Activated gamma-delta T cell treated with Interleukin-2 at 50 U/mL for 16 hours (primary cell): Measurements from ENCODE around the gene CTNNA3.

ENCODE experiments used
- DNase-seq: peaks from one replicate; pipeline ENCODE4 v3.0.0-alpha.2; 2020

The CTNNA3 gene

DNA sequence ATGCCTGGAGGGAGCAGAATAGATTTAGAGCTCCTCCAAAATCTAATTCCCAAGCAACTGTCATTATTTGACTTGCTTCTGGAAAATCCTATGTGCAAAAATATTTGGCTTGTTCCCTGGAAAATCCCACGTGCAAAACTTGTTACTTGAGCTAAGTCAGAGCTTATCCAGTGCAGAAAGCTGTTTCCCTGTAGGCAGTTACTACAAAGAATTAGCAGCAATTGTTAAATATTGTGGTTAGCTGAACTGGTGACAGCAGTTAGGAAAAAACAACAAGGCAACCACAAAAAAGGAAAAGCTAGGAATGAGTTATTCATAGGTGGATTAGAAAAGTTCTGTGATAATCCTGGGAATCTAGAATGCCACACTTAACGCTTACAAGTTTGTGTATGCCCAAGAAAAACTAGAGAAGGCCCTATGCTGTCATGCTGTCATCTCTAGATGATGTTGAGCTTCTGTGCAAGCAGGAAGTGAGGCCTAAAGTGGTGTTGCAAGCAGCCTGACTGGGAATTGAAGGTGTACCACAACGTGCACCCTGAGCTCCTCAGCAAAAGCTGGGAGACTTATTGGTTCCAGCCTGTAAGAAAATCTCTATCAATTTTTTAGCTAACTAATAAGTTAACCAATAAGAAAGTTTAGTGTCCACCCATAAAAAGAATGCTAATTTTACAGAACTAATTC lies 1508.8 kb downstream of the CTNNA3 start:
- no peak for DNase-seq

DNA sequence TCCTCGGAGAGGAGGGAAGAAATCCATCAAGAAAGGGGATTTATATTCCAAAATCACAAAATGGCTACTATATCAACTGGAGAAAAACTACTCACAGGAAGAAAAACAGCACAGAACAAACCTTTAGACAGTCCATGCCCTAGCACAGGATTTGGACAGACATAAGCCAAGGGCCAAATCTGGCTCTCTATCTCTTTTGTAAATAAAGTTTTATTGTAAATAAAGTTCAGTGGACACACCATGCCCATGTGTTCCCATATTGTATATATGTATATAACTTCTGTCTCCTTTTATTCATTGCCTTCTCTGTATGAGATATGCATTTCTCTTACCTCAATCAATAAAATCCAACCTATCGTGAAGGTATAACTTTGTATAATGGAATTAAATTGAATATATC lies 1513.0 kb downstream of the CTNNA3 start:
- no peak for DNase-seq

DNA sequence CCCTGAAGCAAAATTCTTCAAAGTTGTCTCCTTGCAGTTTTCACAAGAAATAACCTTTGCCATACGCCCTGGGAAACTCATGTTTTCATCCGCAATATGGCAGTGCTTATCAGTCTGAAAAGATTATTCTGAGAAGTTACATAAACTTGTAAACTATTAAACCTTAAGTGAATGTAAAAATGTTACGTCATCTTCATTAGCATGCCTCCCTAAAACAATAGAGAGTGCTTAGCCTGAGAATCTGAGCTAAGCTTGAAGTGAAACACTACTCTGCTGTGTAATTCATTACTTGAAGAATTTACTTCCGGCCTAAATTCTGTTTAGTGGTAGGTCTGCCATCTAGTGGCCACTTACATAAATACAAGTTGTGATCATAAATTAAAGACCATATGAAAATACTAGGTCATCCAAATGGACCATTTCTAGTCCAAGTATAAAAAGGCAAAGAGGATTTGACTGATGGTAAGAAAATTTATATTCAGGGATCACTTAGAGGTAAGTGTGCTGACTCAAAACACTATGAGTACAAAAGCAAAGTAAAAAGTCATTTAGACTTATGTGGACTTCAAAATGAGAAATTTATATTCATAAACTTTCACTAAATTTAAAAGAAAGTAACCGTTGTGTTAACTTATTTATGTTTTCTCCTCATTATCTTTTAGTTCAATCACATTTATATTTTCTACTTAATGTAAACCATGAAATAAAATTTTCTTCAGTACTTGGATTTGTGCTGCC lies 1515.2 kb downstream of the CTNNA3 start:
- no peak for DNase-seq

DNA sequence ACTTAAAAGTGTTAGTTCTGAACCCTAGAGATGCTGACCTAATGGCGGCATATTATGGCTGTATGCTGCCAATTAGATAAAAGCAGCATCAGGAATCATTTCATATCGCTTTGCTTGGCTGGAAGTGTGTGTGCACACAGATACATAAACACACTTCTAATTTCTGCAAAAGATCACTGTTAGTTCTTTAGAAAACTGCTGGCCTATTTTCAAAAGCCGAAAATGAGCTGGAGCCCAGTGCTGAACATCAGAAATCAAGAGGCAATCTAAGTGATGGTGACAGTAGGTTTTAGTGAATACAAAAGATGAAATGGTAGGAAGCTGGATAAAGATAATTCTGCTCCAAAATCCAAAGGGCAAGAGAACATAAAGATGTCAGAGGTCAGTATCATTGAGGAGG lies 1516.0 kb downstream of the CTNNA3 start:
- no peak for DNase-seq

DNA sequence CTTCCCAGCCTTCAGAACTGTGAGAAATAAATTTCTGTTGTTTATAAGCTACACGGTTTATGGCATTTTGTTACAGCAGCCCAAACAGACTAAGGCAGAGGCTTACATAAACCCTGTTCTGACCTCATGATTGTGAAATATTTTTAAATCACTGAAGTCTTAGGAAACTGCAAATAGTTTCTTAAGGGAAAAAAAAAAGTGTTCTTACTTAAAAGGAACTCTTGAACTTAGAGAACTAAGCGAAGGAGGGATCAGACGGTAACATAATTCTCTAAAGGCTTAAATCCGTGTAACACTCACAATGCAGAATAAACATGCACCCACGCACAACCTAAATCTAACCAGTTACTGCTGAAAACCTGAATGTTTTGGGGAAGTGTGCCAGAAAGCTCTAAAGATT lies 1519.2 kb downstream of the CTNNA3 start:
- DNase-seq = no peak

DNA sequence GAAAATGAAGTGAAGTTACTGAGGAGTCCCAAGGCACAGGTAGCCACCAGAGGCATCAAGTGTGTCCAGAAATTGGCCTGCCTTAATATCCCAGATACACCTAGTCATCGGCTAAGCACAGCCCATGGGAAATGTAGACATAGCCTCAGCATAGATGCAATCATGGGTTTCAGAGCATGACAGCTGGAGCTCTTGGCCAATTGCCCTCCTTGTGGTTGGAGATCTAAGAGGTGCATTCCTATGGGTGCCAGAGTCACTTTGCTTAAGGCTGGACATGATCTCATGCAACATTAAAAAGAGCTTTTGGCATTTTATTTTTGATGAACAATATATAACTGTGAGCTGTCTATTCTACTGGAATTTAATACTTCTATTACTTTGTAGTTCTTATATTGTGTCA lies 1528.2 kb downstream of the CTNNA3 start:
- DNase-seq = no peak

DNA sequence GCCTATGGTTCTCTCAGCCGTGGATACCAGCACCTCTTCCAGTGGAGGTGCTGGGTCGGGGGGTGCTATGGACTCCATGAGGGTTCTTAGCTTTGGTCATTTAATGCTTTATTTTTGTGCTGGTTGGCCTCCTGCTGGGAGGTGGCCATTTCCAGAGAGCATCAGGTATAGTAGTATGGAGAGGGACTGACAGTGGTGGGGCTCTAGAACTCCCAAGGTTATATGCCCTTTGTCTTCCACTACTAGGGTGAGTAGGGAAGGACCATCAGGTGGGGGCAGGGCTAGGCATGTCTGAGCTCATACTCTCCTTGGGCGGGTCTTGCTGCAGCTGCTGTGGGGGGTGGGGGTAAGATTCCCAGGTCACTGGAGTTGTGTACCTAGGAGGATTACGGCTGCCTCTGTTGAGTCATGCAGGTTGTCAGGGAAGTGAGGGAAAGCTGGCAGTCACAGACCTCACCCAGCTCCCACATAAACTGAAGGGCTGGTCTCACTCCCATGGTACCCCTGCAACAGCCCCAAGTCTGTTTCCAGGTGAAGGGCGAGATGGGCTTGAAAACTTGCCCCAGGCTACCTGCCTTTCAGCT lies 1533.3 kb downstream of the CTNNA3 start:
- no peak for DNase-seq

DNA sequence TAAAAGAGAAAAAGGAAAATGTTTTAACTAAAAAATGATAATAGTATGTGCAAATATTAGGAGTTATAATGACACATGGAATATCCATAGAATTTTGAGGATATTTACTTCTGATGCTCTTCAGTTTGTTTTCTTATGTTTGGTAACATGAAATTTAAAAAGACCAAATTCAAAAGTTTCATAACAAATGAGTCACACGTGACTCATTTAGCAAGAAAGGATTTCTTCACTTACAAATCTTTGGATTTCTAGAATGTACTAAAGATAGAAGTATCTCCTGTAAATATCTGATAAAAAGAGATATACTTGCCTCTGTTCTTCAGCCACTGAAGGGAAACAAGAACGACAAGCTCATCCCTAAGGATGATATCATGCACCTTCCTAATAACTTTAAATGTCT lies 1544.6 kb downstream of the CTNNA3 start:
- DNase-seq = no peak

DNA sequence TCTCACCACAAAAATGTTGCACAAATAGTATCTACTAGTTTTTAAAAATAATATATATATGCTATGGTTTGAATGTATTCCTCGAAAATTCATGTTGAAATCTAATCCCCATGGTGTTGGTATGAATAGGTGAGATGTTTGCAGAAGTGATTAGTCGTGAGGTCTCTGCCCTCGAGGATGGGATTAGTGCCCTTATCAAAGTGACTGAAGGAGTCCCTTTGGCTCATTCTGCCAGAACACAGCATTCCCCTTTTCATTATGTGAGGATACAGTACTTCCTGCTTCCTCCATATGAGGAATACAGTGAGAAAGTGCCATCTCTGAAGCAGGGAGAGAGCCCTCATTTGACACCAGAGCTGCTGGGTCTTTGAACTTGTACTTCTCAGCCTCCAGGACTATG lies 1547.7 kb downstream of the CTNNA3 start:
- no peak for DNase-seq

DNA sequence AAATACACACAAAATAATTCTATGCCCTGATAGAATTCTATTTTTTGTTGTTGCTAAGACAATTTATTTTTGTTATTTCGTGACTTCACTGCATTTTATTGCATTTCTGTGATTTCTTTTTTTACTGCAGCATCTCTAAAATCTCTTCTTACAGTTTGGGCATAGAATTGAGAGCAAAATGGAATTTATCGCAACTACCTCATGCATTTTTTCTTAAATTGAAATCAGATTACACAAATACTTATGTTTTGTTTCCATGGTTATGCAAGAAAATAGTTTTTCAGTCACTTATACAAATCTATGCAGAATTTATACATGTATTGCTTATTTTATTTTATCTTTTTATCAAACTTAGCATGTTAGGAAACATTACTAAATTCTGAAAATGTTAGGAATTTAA lies 1552.0 kb downstream of the CTNNA3 start:
- DNase-seq = no peak

DNA sequence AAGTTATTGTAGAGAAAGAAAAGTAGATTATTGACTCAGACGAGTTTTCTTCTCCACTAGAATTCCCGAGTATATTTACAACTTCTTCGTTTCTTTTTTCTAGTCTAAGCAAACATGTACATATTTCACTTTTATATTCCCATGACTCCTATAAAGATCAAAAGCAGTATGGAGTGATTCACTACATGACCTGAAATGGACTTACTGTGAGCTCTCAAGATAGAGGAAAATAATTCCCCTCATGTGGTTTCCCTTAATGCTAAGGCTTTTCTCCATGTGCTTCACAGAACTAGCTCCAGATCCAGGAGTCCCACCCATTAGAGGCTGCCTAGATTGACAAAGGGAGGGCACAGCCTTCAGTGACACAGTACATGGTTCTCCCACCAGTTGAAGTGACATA lies 1593.2 kb downstream of the CTNNA3 start:
- DNase-seq = no peak

DNA sequence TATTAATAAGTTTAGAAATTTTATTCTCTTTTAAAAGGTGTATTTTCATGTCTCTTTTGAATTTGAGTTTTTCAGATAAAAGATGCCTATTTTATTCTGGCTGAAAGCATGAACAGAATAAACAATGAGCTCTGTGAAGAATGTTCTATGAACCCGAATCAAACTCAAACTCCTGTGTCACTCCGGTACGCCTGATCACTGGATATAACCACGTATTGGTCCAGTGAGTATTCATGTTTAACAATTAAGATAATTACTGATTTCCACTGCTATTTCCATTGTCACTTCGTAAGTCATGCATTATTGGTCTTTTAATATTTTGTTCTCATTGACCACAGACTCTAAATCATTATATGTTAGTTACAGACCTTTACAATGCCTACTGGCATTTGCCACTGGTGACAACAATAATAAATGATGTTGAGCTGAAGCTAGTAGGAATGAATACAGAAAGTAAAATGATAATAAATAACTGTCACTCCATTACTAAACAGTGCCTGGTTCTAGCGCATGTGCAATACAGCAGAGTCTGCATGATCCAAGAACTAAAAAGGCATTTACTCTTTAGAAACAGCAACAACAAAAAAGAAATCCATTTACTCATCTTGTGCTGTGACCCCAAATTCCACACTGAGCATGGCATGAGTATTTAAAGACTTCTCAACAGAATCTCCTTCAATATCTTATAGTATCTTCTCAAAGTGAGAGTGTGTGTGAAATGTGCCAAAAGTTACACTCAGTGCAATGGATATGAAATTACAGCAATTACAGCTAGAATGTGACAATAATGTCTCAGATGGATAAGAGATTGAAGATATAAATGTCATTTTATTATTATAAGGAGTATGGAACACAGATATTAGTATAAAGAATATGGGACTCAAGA lies 1597.2 kb downstream of the CTNNA3 start:
- no peak for DNase-seq

DNA sequence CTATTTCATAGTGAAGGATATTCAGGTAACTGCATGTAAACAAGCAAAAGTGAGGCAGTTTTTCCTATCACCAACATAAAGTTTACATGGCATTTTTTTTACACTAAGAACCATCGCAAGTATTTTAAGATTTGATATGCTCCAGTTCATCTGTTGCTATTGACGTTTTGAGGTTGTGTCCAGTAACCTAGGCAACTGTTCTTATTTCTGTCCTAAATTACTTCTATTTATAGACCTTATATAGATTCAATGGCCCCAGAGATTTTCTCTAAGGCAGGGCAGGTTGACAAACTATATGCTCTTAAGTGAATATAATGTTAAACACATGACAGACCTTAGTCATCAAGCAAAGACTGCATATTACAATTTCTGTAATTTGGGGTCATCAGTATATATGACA lies 1600.4 kb downstream of the CTNNA3 start:
- DNase-seq = no peak

DNA sequence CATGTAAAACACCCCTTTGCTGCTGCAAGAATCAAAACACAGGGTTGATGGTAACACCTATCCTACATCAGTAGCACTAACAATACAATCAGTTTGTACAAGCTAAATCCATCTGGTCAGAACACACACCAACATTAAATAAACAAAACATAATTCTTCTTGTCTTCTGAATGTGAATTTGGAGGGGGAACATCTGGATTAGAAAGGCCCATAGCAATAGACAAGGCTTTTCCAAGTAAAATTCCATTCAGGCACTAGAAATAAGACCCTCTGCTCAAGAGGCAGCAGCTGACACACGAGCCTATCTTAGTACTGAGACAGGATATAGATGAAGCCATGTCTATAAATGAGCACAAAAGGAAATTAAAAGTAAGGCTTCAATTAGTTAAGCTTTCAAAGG lies 1610.1 kb downstream of the CTNNA3 start:
- no peak for DNase-seq

DNA sequence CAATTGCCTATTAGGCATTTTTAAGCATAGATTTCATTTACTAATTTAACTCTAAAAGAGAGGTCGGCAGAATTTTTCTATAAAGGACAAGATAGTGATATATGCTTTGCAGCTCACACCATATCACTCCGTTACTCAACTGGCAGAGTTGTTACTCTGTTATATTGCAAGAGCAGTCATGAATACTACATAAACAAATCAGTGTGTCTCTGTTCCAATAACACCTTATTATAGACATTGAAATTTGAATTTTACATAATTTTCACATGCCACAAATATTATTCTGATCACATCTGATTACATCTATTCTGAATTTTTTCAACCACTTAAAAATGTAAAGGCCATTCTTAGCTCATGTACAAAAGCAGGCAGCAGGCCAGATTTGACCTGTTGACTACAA lies 1624.1 kb downstream of the CTNNA3 start:
- no peak for DNase-seq

DNA sequence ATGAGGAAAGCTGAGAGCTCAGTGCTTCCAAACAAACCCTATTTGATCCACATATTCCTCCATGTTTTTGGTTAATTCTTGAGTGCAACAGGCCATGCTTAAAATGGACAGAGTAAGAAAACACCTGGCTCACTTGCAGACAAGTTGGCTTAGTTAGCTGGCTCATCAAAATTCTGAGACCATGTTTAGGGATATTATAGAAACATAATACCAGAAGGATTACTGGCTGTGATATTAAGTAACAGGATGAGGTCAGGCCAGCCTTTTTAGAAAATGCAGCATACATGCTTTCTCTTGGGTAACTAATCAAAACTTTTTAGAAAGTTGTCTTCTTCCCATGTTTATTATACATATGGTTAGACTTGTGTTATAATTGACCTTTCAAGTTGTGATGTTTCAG lies 1637.4 kb downstream of the CTNNA3 start:
- DNase-seq = no peak

DNA sequence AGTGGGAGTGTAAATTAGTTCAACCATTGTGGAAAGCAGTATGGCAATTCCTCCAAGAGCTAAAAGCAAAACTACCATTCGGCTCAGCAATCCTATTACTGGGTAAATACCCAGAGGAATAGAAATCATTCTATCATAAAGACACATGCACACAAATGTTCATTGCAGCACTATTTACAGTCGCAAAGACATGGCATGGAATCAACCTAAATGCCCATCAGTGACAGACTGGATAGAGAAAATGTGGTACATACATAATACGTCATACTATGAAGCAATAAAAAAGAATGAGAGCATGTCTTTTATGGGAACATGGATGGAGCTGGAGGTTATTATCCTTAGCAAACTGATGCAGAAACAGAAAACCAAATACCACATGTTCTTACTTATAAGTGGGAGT lies 1646.7 kb downstream of the CTNNA3 start:
- no peak for DNase-seq

DNA sequence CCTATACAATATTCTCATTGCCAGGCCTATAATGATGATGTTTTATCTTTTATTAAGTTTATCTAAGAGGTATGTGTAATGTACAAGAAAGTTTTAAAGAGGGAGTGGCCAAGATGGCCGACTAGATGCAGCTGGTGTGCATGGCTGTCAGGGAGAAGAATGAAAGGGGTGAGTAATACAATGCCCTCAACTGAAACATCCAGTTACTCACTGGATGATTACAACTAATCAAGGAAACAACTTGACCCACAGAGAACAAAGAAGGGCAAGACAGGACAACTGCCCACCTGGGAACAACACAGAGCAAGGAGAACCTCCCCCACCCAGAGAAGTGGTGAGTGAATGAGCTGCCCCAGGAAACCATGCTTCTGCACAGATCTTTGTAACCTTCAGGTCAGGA lies 1650.1 kb downstream of the CTNNA3 start:
- DNase-seq = no peak

DNA sequence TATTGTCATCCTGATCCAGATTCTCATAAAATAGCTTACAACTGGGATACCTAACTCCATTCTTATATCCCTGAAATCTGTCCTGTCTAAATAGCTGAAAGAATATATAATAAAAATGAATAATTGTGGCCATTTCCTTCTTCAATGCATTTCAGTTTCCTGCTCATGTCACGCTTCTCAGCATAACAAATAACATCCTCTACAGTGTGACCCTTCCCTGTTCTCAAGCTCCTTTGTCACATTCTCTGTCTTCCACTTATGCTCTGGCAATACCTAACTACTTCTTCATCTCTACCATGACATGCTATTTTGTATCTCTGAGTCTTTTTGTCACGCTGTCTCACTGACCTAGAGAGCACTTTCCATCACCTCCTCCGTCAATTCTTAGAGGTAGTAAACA lies 1654.2 kb downstream of the CTNNA3 start:
- DNase-seq = no peak

DNA sequence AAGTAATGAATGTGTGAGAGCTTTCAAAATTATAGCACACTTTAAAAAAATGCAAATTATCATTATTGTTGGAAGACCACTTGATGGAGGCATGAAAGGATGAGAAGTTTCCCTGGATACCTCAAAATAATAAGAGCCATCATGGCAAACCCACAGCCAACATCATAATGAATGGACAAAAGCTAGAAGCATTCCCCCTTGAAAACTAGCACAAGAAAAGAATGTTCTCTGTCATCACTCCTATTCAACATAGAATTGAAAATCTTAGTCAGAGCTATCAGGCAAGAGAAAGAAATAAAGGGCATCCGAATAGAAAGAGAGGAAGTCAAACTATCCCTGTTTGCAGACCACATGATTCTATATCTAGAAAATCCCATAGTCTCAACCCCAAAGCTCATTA lies 1657.4 kb downstream of the CTNNA3 start:
- no peak for DNase-seq

DNA sequence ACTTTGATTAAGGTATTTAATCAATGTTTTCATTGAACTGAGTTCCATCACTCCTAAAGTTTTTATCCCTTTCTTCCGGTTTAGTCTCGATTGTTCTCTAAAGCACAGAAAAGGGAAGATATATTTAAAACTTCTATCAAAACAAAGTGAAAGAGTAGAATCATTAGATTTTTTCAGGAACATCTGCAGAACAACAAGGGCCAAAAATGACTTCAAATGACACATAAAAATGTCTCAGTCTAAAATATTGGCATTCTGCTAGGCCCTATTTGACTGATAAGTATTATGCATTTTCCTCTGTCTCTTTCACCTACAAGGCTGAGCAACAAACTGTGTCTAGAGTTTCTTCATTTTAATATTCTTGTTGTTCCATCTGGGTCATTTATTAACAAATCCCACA lies 1669.7 kb downstream of the CTNNA3 start:
- no peak for DNase-seq

DNA sequence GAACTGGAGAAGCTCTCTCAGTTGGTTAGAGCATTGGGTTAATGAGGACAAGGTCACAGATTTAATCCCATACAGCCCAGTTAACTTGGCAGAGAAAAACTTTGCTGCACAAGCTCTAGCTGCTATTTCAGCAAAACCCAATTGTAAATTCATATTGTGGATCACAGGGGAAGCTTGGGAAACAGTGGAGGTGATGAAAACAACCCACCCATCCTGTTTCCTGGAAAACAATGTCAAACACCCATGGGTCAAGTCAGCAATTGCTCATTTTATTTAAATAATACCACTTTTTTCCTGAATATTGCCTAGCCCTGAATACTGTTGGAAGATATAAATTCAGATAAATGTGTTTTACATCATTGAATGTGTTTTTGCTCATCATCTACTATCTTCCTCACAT lies 1670.8 kb downstream of the CTNNA3 start:
- DNase-seq = no peak

DNA sequence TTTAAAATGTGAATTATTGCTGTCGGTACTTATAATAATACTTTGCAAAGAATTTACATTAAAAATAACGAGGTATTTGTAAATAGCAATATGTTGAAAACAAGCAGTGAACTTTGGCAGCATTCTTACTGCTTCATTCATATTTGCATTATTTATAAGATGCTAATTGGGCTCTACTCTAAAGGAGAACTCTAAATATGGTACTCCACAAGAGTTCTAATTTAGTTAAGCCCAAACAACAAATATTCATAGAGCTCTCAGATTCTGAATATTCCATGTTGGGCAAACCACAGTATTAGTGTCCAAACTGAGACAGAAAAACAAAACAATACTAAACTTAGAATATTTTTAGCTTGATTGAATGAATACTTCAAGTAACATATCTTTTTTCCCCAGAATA lies 1674.6 kb downstream of the CTNNA3 start:
- DNase-seq = no peak

DNA sequence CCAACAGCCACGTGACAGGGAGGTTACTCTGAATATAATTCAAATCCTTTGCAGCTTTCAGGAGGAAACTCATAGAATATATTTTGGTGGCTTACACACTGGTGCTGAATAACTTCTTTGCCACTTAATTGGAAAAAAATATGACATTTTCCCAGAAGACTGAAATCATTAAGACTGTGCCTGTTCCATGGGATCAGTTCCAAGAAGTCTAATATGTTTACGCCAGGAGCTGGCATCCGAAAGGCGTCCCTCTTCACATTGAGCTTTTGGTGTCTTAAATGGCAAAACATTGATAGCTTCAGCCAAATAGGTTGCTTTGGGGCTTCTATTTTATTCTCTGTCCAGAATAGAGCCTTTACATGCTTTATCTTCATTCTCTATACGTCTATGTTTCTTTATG lies 1687.8 kb downstream of the CTNNA3 start:
- no peak for DNase-seq
